DND-41 (cell line): ENCODE results near the gene CARD19.

ENCODE experiments used
- EZH2 ChIP-seq: IDR thresholded peaks from 3 replicates; pipeline ENCODE4 v1.6.1; 2012; ENCODE audit warnings: borderline replicate concordance, low read depth, mild to moderate bottlenecking, moderate library complexity, low read length, inconsistent platforms; ENCODE audit not compliant: severe bottlenecking
- TF ChIP-seq, protein P1 (sequence below): IDR thresholded peaks from 2 replicates; pipeline ENCODE4 v1.5.1; 2012; ENCODE audit warnings: borderline replicate concordance, low read length, moderate library complexity, mild to moderate bottlenecking; ENCODE audit not compliant: poor library complexity, severe bottlenecking; ENCODE audit errors: extremely low read depth

GRCh38 chr9:93159601-93160471, 63.8 kb downstream of the CARD19 start:
- TF ChIP-seq, protein P1, sequence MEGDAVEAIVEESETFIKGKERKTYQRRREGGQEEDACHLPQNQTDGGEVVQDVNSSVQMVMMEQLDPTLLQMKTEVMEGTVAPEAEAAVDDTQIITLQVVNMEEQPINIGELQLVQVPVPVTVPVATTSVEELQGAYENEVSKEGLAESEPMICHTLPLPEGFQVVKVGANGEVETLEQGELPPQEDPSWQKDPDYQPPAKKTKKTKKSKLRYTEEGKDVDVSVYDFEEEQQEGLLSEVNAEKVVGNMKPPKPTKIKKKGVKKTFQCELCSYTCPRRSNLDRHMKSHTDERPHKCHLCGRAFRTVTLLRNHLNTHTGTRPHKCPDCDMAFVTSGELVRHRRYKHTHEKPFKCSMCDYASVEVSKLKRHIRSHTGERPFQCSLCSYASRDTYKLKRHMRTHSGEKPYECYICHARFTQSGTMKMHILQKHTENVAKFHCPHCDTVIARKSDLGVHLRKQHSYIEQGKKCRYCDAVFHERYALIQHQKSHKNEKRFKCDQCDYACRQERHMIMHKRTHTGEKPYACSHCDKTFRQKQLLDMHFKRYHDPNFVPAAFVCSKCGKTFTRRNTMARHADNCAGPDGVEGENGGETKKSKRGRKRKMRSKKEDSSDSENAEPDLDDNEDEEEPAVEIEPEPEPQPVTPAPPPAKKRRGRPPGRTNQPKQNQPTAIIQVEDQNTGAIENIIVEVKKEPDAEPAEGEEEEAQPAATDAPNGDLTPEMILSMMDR = peak; percentile 89
- TF ChIP-seq EZH2 = no peak
